ENCODE results near the gene SLC22A1. TPM values are rescaled to one million over a fixed set of nuclear protein-coding genes. Genes with fewer than 3 reads are reported as not detected.

SLC22A1 gene
- total RNA-seq, 1 experiment from 2014 or later, result 0.86 TPM

- TF ChIP-seq CTCF (IDR thresholded peaks at IDR 0.05 in 2 of 3, conservative IDR thresholded peaks at IDR 0.05 in 1 of 3; ENCODE audit: borderline replicate concordance in 1 of 3, insufficient read depth in 1 of 3, low read depth in 2 of 3, low read length in 2 of 3), result no peak
These were observed 79.4 kb downstream of the SLC22A1 start (continued) for GRCh38 chr6:160201061-160201460.

- DNase-seq (ENCODE audit: low read depth, low spot score), result no peak
- BruUV-seq (replicated peaks), result no TSS peak
- no peaks in the 10 kb centered on the region for H3K4me1 ChIP-seq (ENCODE audit: control insufficient read depth in 1 of 2, insufficient read depth in 2 of 2, low read length in 2 of 2)
These were observed 80.8 kb downstream of the SLC22A1 start for GRCh38 chr6:160202411-160202810.

More at GRCh38 chr6:160202411-160202810, 80.8 kb downstream of the SLC22A1 start:
- no peaks in the 10 kb centered on the region for H3K79me2 ChIP-seq (ENCODE audit: insufficient read depth, low read length)
- ChIA-PET CTCF (no interaction called here), RAD21 (ENCODE audit: low non-redundant PET in 1 of 2, low total read pairs in 2 of 2, uncharacterized antibody in 2 of 2, unreplicated experiment in 2 of 2) (no interaction called here), POLR2A (no interaction called here)
- intact Hi-C loops (cut with micrococcal nuclease), result no loop called here
- TF ChIP-seq EGR1 (IDR thresholded peaks at IDR 0.05; ENCODE audit: low read depth) (no peak), SIN3A (IDR thresholded peaks at IDR 0.05; ENCODE audit: low read depth) (no peak), RAD21 (IDR thresholded peaks at IDR 0.05; ENCODE audit: low read depth) (no peak), CEBPB (IDR thresholded peaks at IDR 0.05; ENCODE audit: low read depth) (no peak), EZH2phosphoT487 (IDR thresholded peaks at IDR 0.05; ENCODE audit: borderline replicate concordance) (no peak), ATF3 (IDR thresholded peaks at IDR 0.05) (no peak), ZFX (IDR thresholded peaks at IDR 0.05) (no peak), ZNF274 (IDR thresholded peaks at IDR 0.05; ENCODE audit: low read depth, low read length) (no peak), SP1 (IDR thresholded peaks at IDR 0.05; ENCODE audit: low read depth) (no peak), ELF1 (IDR thresholded peaks at IDR 0.05; ENCODE audit: borderline replicate concordance, low read depth) (no peak), POLR2A (IDR thresholded peaks at IDR 0.05; ENCODE audit: borderline replicate concordance, extremely low read depth, insufficient read depth, insufficient read length) (no peak), REST (IDR thresholded peaks at IDR 0.05; ENCODE audit: low read depth) (no peak), CBX3 (IDR thresholded peaks at IDR 0.05; ENCODE audit: low read depth) (no peak), ZBTB33 (IDR thresholded peaks at IDR 0.05; ENCODE audit: extremely low read depth, insufficient replicate concordance, low read length) (no peak), EZH2 (IDR thresholded peaks at IDR 0.05) (no peak), CTCF (IDR thresholded peaks at IDR 0.05 in 2 of 3, conservative IDR thresholded peaks at IDR 0.05 in 1 of 3; ENCODE audit: borderline replicate concordance in 1 of 3, insufficient read depth in 1 of 3, low read depth in 2 of 3, low read length in 2 of 3) (no peak)
- H3K4me2 ChIP-seq (ENCODE audit: low read length), result no peak overlapping the region
- no peaks in the 10 kb centered on the region for H3K9me3 ChIP-seq (ENCODE audit: control insufficient read depth in 1 of 2, insufficient read depth in 1 of 2, low read depth in 1 of 2, low read length in 2 of 2)
- H3K4me3 ChIP-seq (replicated peaks in 1 of 2; ENCODE audit: low read depth in 1 of 2, low read length in 2 of 2), result no peak overlapping the region
- H2AFZ ChIP-seq (ENCODE audit: low read depth, low read length, poor library complexity, severe bottlenecking), result no peak overlapping the region
- H3K27ac ChIP-seq (ENCODE audit: low read depth, low read length), result no peak overlapping the region
- H3K9ac ChIP-seq (ENCODE audit: low read length), result no peak overlapping the region
- H3K9me2 ChIP-seq (ENCODE audit: insufficient read depth), result no peaks in the 10 kb centered on the region
- H3K36me3 ChIP-seq (ENCODE audit: control insufficient read depth in 1 of 2, insufficient read depth in 2 of 2, low read length in 2 of 2), result no peaks in the 10 kb centered on the region
- no peaks in the 10 kb centered on the region for H4K20me1 ChIP-seq (ENCODE audit: insufficient read depth)
- H3K27me3 ChIP-seq (ENCODE audit: insufficient read depth, low read length), result no peaks in the 10 kb centered on the region
- no peak for ATAC-seq
